ENCODE data around the gene MYH11.

The MYH11 gene

DNA sequence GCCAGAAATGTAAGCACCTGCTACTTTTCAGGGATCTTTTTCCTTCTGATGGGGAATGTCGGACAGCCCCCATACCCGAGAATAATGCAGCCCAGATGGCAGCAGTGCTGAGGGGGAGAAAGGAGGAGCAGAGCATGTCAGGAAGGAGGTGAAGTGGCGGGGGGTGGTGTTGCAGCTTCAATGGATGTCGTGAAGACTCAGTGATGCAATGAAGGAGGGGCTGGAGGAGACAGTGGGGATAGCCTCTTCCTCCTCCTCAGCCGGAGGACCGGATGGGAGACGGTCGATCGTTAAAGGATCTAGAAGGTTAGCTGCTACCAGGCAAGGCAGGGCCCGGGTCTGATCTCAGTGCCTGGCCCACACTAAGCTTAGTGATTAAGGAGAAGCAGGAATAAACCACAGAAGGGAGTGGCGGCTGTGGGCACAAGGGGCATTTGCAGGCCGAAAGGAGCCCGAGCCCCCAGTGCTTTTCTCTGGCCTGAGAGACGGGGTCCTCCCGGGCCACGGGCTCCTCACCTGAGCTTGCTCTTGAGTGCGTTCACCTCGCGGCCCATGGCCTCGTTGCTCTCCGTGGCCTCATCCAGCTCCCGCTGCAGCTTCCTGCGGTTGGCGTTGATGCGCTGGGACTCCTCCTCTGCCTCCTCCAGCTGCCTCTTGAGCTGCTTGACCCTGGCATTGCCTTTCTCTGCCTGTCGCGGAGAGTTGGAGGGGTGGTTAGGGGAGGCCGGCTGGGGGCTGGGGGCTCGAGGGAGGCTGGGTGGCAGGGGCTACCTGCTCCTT lies 142.2 kb downstream of the MYH11 start:
- no peak overlapping the region for H3K9ac ChIP-seq (ENCODE audit: low read depth, low read length)
- no peaks in the 10 kb centered on the region for H3K9me3 ChIP-seq (ENCODE audit: control insufficient read depth, insufficient read depth, low read length)
- no peaks in the 10 kb centered on the region for H3K27me3 ChIP-seq (ENCODE audit: control insufficient read depth, insufficient read depth, low read length)
- no peaks in the 10 kb centered on the region for H3K4me1 ChIP-seq (ENCODE audit: control insufficient read depth, insufficient read depth, low read length)
- H3K4me3 ChIP-seq (ENCODE audit: low read depth, low read length), result no peak overlapping the region
- no peaks in the 10 kb centered on the region for H3K36me3 ChIP-seq (ENCODE audit: control insufficient read depth, insufficient read depth, low read length)

DNA sequence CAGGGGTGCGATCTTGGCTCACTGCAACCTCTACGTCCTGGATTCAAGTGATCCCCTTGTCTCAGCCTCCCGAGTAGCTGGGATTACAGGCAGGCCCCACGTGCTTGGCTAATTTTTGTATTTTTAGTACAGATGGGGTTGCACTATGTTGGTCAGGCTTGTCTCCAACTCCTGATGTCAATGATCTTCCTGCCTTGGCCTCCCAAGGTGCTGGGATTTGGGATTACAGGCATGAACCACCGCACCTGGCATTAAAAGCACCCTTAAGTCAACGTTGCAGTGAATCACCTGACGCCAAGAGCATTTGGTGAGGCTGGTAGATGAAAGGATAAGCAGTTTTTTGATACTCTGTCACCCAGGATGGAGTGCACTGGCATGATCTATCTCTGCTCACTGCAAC lies 147.8 kb downstream of the MYH11 start:
- Histone ChIP-seq H3K27me3 (ENCODE audit: control insufficient read depth, insufficient read depth, low read length) (no peaks in the 10 kb centered on the region), H3K9ac (ENCODE audit: low read depth, low read length) (no peak overlapping the region), H3K36me3 (ENCODE audit: control insufficient read depth, insufficient read depth, low read length) (no peaks in the 10 kb centered on the region), H3K9me3 (ENCODE audit: control insufficient read depth, insufficient read depth, low read length) (no peaks in the 10 kb centered on the region), H3K4me3 (ENCODE audit: low read depth, low read length) (no peak overlapping the region), H3K4me1 (ENCODE audit: control insufficient read depth, insufficient read depth, low read length) (no peaks in the 10 kb centered on the region)

GRCh38 chr16:15708096-15708495 lies 148.7 kb downstream of the MYH11 start:
- no peaks in the 10 kb centered on the region for H3K9me3 ChIP-seq (ENCODE audit: control insufficient read depth, insufficient read depth, low read length)
- no peak overlapping the region for H3K9ac ChIP-seq (ENCODE audit: low read depth, low read length)
- H3K4me1 ChIP-seq (ENCODE audit: control insufficient read depth, insufficient read depth, low read length), result no peaks in the 10 kb centered on the region
- H3K36me3 ChIP-seq (ENCODE audit: control insufficient read depth, insufficient read depth, low read length), result no peaks in the 10 kb centered on the region
- H3K27me3 ChIP-seq (ENCODE audit: control insufficient read depth, insufficient read depth, low read length), result no peaks in the 10 kb centered on the region
- no peak overlapping the region for H3K4me3 ChIP-seq (ENCODE audit: low read depth, low read length)

DNA sequence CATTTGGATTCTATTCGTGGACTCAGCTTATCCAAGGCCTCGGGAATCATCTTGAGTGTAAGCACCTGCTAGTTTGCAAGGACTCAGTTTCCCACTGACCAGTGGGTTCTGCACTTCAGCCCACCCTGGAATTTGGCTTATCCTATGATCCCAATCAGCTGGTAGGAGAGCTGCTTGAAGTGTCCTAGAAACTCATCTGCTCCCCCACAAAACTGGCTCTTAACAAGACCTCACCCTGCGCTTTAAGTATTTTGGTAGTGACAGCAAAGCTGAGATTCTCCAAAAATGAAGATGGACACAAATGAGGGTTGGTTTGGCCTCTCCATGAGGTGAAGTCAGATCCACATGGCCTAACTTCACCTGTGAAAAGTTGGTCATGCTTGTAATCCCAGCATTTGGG lies 149.5 kb downstream of the MYH11 start:
- Histone ChIP-seq H3K9ac (ENCODE audit: low read depth, low read length) (no peak overlapping the region), H3K4me3 (ENCODE audit: low read depth, low read length) (no peak overlapping the region), H3K4me1 (ENCODE audit: control insufficient read depth, insufficient read depth, low read length) (no peaks in the 10 kb centered on the region), H3K36me3 (ENCODE audit: control insufficient read depth, insufficient read depth, low read length) (no peaks in the 10 kb centered on the region), H3K27me3 (ENCODE audit: control insufficient read depth, insufficient read depth, low read length) (no peaks in the 10 kb centered on the region), H3K9me3 (ENCODE audit: control insufficient read depth, insufficient read depth, low read length) (no peaks in the 10 kb centered on the region)

GRCh38 chr16:15705064-15705565 lies 151.7 kb downstream of the MYH11 start:
- no peaks in the 10 kb centered on the region for H3K27me3 ChIP-seq (ENCODE audit: control insufficient read depth, insufficient read depth, low read length)
- no peak overlapping the region for H3K9ac ChIP-seq (ENCODE audit: low read depth, low read length)
- H3K36me3 ChIP-seq (ENCODE audit: control insufficient read depth, insufficient read depth, low read length), result no peaks in the 10 kb centered on the region

GRCh38 chr16:15704545-15704987 lies 152.3 kb downstream of the MYH11 start:
- H3K9me3 ChIP-seq (ENCODE audit: control insufficient read depth, insufficient read depth, low read length), result no peaks in the 10 kb centered on the region
- H3K9ac ChIP-seq (ENCODE audit: low read depth, low read length), result no peak overlapping the region
- H3K36me3 ChIP-seq (ENCODE audit: control insufficient read depth, insufficient read depth, low read length), result peaks cover 4% of the 10 kb centered on the region
- no peaks in the 10 kb centered on the region for H3K27me3 ChIP-seq (ENCODE audit: control insufficient read depth, insufficient read depth, low read length)
- no peaks in the 10 kb centered on the region for H3K4me1 ChIP-seq (ENCODE audit: control insufficient read depth, insufficient read depth, low read length)
- no peak overlapping the region for H3K4me3 ChIP-seq (ENCODE audit: low read depth, low read length)

More at GRCh38 chr16:15705064-15705565, 151.7 kb downstream of the MYH11 start:
- Histone ChIP-seq H3K4me3 (ENCODE audit: low read depth, low read length) (no peak overlapping the region), H3K4me1 (ENCODE audit: control insufficient read depth, insufficient read depth, low read length) (no peaks in the 10 kb centered on the region), H3K9me3 (ENCODE audit: control insufficient read depth, insufficient read depth, low read length) (no peaks in the 10 kb centered on the region)

DNA sequence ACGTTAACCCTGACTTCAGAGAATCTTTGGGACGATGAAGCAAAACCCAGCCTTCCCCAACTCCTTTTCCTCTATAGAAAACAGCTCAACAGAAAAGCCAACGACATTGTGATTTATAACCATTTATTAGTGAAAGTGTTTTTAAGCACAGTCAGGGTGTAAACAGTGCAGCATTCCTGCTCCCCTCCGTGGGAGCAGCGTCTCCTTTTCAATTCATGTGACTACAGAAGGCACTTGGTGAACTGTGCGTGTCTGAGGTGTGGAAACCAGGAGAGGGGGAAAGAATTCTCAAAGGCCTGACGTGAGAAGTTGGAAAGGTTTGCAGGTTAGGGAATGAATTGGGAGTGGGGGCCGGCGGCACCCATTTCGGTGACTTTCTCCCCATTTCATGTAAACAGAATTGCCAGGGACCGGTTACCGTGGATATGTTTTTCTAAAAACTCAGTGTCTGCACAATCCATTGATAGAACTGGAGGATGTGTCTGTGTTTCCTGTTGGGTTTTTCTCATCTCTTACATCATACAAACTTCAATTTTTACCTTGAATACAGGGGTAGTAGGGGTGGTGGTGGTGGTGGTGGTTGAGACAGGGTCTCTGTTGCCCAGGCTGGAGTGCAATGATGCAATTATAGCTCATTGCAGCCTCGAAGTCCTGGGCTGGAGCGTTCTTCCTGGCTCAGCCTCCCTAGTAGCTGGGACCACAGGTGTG lies 153.6 kb downstream of the MYH11 start:
- Histone ChIP-seq H3K36me3 (ENCODE audit: control insufficient read depth, insufficient read depth, low read length) (peaks cover 15% of the 10 kb centered on the region), H3K9ac (ENCODE audit: low read depth, low read length) (no peak overlapping the region), H3K4me1 (ENCODE audit: control insufficient read depth, insufficient read depth, low read length) (no peaks in the 10 kb centered on the region), H3K27me3 (ENCODE audit: control insufficient read depth, insufficient read depth, low read length) (no peaks in the 10 kb centered on the region), H3K9me3 (ENCODE audit: control insufficient read depth, insufficient read depth, low read length) (no peaks in the 10 kb centered on the region), H3K4me3 (ENCODE audit: low read depth, low read length) (no peak overlapping the region)

GRCh38 chr16:15701975-15702970 lies 154.6 kb downstream of the MYH11 start:
- H3K9me3 ChIP-seq (ENCODE audit: control insufficient read depth, insufficient read depth, low read length), result no peaks in the 10 kb centered on the region
- no peak overlapping the region for H3K4me3 ChIP-seq (ENCODE audit: low read depth, low read length)
- H3K36me3 ChIP-seq (ENCODE audit: control insufficient read depth, insufficient read depth, low read length), result peaks cover 18% of the 10 kb centered on the region
- no peaks in the 10 kb centered on the region for H3K27me3 ChIP-seq (ENCODE audit: control insufficient read depth, insufficient read depth, low read length)
- H3K9ac ChIP-seq (ENCODE audit: low read depth, low read length), result no peak overlapping the region
- no peaks in the 10 kb centered on the region for H3K4me1 ChIP-seq (ENCODE audit: control insufficient read depth, insufficient read depth, low read length)

GRCh38 chr16:15701367-15701766 lies 155.5 kb downstream of the MYH11 start:
- H3K4me1 ChIP-seq (ENCODE audit: control insufficient read depth, insufficient read depth, low read length), result no peaks in the 10 kb centered on the region
- H3K9ac ChIP-seq (ENCODE audit: low read depth, low read length), result no peak overlapping the region
- peaks cover 25% of the 10 kb centered on the region for H3K36me3 ChIP-seq (ENCODE audit: control insufficient read depth, insufficient read depth, low read length)
- no peak overlapping the region for H3K4me3 ChIP-seq (ENCODE audit: low read depth, low read length)
- H3K27me3 ChIP-seq (ENCODE audit: control insufficient read depth, insufficient read depth, low read length), result no peaks in the 10 kb centered on the region
- no peaks in the 10 kb centered on the region for H3K9me3 ChIP-seq (ENCODE audit: control insufficient read depth, insufficient read depth, low read length)

DNA sequence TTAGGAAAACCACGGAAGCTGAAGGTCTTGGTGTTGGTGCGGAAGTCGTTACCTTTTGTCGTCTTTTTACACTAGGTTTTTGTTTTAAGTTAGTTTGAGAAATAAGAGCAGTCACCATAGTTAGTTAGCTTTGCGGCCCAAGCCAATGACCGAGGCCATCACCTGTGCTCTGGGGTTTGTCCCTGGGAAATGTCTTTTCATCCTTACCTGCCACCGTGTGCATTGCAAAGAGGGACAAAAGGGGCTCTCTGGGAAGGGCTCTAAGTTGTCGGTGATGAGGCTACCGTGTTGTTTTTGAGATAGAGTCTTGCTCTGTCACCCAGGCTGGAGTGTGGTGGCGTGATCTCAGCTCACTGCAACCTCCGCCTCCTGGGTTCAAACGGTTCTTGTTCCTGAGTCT lies 157.0 kb downstream of the MYH11 start:
- no peaks in the 10 kb centered on the region for H3K27me3 ChIP-seq (ENCODE audit: control insufficient read depth, insufficient read depth, low read length)
- no peak overlapping the region for H3K4me3 ChIP-seq (ENCODE audit: low read depth, low read length)
- no peak overlapping the region for H3K9ac ChIP-seq (ENCODE audit: low read depth, low read length)
- H3K9me3 ChIP-seq (ENCODE audit: control insufficient read depth, insufficient read depth, low read length), result no peaks in the 10 kb centered on the region
- H3K4me1 ChIP-seq (ENCODE audit: control insufficient read depth, insufficient read depth, low read length), result no peaks in the 10 kb centered on the region
- H3K36me3 ChIP-seq (ENCODE audit: control insufficient read depth, insufficient read depth, low read length), result peaks cover 25% of the 10 kb centered on the region

DNA sequence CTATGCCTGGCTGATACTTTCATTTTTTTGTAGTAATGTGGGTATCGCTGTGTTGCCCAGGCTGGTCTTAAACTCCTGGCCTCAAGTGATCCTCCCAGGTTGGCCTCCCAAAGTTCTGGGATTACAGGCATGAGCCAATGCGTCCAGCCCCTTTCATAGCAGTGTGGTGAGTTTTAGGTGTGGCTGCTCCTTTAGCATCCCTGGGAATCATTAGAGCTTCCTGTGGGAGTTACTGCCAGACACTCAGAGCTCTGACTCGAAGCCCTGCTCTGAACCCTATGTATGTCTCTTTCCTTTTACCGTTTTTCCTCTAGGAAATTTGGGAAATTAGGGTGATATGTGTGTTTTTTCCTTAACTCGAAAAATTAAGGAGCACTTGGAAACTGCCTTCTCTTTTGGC lies 162.3 kb downstream of the MYH11 start:
- peaks cover 30% of the 10 kb centered on the region for H3K36me3 ChIP-seq (ENCODE audit: control insufficient read depth, insufficient read depth, low read length)
- H3K4me3 ChIP-seq (ENCODE audit: low read depth, low read length), result no peak overlapping the region
- no peak overlapping the region for H3K9ac ChIP-seq (ENCODE audit: low read depth, low read length)
- no peaks in the 10 kb centered on the region for H3K4me1 ChIP-seq (ENCODE audit: control insufficient read depth, insufficient read depth, low read length)
- no peaks in the 10 kb centered on the region for H3K27me3 ChIP-seq (ENCODE audit: control insufficient read depth, insufficient read depth, low read length)
- H3K9me3 ChIP-seq (ENCODE audit: control insufficient read depth, insufficient read depth, low read length), result no peaks in the 10 kb centered on the region

All from iPS-15b (cell line).